Peyer's patch (tissue), 4 donors: ENCODE data around the gene PNPT1. TPM values are rescaled to one million over a fixed set of nuclear protein-coding genes. Genes with fewer than 3 reads are reported as not detected.

Source experiments
- DNase-seq, 3 donors: peaks; one replicate each; pipeline ENCODE4 v3.0.0-alpha.2; 2017 to 2019
- H3K27ac ChIP-seq, 4 donors: fragments of 200-600 bp; sonication (generic); one replicate each; pipeline ENCODE4 v1.5.1; 2016 to 2019
- H3K27me3 ChIP-seq, 2 donors: fragments of 200-600 bp; sonication (generic); one replicate each; pipeline ENCODE4 v1.5.1; 2019
- H3K36me3 ChIP-seq, 3 donors: fragments of 200-600 bp; sonication (generic); one replicate each; pipeline ENCODE4 v1.5.1; 2016 to 2019
- H3K4me1 ChIP-seq, 4 donors: fragments of 200-600 bp; sonication (generic); one replicate each; pipeline ENCODE4 v1.5.1; 2016 to 2019
- H3K4me3 ChIP-seq, 4 donors: fragments of 200-600 bp; sonication (generic); 1 replicate in 3 of 4; 2 replicates in 1 of 4; pipeline ENCODE4 v1.5.1; 2016 to 2019; ENCODE audit warnings: mild to moderate bottlenecking in 1 of 4
- H3K9me3 ChIP-seq, 4 donors: fragments of 200-600 bp; sonication (generic); one replicate each; pipeline ENCODE4 v1.5.1; 2016 to 2019; ENCODE audit warnings: mild to moderate bottlenecking in 1 of 4
- POLR2A ChIP-seq, 2 donors: fragments of 450-650 bp; IDR thresholded peaks; one replicate each; pipeline ENCODE4 v1.5.1; 2017; ENCODE audit warnings: antibody characterized with exemption in 2 of 2, mild to moderate bottlenecking in 2 of 2, moderate library complexity in 2 of 2
- total RNA-seq, 4 donors: library from RNA; depleted of rRNA; stranded (reverse); fragments of >200 nt; gene quantifications; one replicate each; pipeline ENCODE4 v1.1.0, GENCODE V29; 2016
- TF ChIP-seq, protein P1 (sequence below), 6 experiments: fragments of 450-650 bp in 4 of 6; fragments of 200-600 bp in 2 of 6; sonication (generic) in 1 of 6; IDR thresholded peaks; one replicate each; pipeline ENCODE4 v1.5.1; 2017 to 2019; ENCODE audit warnings: antibody characterized with exemption in 6 of 6, mild to moderate bottlenecking in 3 of 6, moderate library complexity in 1 of 6

PNPT1 gene
- total RNA-seq, 4 donors from 2014 or later: 8.4 to 12.4 (median 10.2) TPM

DNA sequence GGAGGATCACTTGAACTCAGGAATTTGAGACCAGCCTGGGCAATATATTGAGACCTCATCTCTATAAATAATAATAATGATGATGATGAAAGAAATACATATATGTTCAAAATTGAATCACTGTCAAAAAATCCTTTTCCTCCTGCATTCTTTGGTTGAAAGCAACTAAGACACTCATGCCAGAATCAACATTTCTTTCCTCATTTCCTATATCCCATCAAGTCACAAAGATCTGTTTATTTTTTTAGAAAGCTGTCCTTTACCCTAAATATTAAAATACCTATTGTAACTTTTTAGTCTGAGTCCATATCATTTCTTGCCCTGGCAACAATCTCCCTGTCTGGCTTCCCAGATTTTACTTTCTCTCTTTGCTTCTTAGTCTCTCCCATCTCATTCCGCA is 44.4 kb downstream of the PNPT1 start:
- no peak overlapping the region for H3K4me3 ChIP-seq
- no peaks in the 10 kb centered on the region for H3K9me3 ChIP-seq
- TF ChIP-seq, protein P1, sequence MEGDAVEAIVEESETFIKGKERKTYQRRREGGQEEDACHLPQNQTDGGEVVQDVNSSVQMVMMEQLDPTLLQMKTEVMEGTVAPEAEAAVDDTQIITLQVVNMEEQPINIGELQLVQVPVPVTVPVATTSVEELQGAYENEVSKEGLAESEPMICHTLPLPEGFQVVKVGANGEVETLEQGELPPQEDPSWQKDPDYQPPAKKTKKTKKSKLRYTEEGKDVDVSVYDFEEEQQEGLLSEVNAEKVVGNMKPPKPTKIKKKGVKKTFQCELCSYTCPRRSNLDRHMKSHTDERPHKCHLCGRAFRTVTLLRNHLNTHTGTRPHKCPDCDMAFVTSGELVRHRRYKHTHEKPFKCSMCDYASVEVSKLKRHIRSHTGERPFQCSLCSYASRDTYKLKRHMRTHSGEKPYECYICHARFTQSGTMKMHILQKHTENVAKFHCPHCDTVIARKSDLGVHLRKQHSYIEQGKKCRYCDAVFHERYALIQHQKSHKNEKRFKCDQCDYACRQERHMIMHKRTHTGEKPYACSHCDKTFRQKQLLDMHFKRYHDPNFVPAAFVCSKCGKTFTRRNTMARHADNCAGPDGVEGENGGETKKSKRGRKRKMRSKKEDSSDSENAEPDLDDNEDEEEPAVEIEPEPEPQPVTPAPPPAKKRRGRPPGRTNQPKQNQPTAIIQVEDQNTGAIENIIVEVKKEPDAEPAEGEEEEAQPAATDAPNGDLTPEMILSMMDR (IDR thresholded peaks at IDR 0.05): no peak
- TF ChIP-seq POLR2A (IDR thresholded peaks at IDR 0.05): no peak
- no peaks in the 10 kb centered on the region for H3K4me1 ChIP-seq
- H3K27me3 ChIP-seq: no peaks in the 10 kb centered on the region
- no peak overlapping the region for H3K27ac ChIP-seq
- peaks cover 0 to 23% (median 0%) of the 10 kb centered on the region in 3 donors for H3K36me3 ChIP-seq
- DNase-seq: no peak

DNA sequence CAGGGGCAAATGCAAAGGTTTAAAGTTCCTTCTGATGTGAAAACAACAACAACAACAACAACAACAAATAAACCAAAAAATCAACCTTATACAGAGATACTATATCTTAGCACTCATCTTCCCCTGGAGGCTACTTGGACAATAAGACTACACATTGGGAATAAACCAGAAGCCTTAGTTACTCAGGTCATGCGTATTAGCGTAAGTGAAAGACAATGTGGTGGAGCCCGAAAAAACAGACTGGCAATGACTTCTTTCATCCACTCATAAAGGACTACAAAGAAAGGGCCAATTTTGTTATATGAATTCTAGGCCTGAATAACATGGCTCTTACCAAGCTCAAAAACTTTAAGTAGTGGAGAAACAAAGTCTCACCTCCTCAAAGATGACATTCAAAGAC is 56.8 kb downstream of the PNPT1 start:
- no peaks in the 10 kb centered on the region for H3K9me3 ChIP-seq
- H3K36me3 ChIP-seq: peaks cover 0 to 41% (median 0%) of the 10 kb centered on the region in 3 donors
- no peaks in the 10 kb centered on the region for H3K4me1 ChIP-seq
- TF ChIP-seq, protein P1 (IDR thresholded peaks at IDR 0.05): no peak
- TF ChIP-seq POLR2A (IDR thresholded peaks at IDR 0.05): no peak
- H3K27ac ChIP-seq: no peak overlapping the region
- H3K27me3 ChIP-seq: no peaks in the 10 kb centered on the region
- DNase-seq: no peak
- no peak overlapping the region for H3K4me3 ChIP-seq

DNA sequence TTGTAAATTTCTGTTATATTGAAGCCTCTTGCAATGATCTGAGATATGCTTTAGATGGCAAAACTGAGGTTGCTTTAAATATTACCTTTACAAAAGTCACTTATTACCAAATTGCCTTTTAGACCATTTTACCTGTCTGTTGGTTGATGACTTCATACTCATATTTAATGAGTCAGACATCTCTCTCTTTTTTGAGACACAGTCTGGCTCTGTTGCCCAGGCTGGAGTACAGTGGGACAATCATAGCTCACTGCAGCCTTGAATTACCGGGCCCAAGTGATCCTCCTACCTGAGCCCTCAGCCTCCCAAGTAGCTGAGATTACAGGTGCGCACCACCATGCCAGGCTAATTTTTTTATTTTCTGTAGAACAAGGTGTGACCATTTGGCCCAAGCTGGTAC is 64.7 kb downstream of the PNPT1 start:
- H3K27ac ChIP-seq: no peak overlapping the region
- TF ChIP-seq, protein P1 (IDR thresholded peaks at IDR 0.05): no peak
- TF ChIP-seq POLR2A (IDR thresholded peaks at IDR 0.05): no peak
- H3K4me1 ChIP-seq: no peaks in the 10 kb centered on the region
- H3K4me3 ChIP-seq: no peak overlapping the region
- no peak for DNase-seq
- H3K36me3 ChIP-seq: peaks cover 0 to 7% (median 0%) of the 10 kb centered on the region in 3 donors
- no peaks in the 10 kb centered on the region for H3K27me3 ChIP-seq
- no peaks in the 10 kb centered on the region for H3K9me3 ChIP-seq

DNA sequence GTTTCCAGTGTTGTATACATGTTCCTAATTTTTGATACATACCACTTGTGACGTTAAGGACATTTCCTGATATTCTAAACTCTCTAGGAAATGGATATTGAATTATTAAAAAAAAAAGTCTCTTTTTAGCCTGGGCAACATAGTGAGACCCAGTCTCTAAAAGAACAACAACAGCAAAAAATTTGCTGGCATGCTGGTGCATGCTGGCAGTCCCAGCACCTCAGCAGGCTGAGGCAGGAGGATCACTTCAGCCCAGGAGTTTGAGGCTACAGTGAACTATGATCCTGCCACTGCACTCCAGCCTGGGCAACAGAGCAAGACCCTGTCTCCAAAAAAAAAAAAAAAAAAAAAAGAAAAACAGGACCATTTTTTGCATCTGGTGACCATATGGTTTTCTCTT is 65.7 kb downstream of the PNPT1 start:
- no peak for TF ChIP-seq POLR2A (IDR thresholded peaks at IDR 0.05)
- TF ChIP-seq, protein P1 (IDR thresholded peaks at IDR 0.05): no peak
- Histone ChIP-seq H3K27ac (no peak overlapping the region), H3K4me1 (no peaks in the 10 kb centered on the region), H3K4me3 (no peak overlapping the region), H3K36me3 (peaks cover 0 to 4% (median 0%) of the 10 kb centered on the region in 3 donors), H3K9me3 (no peaks in the 10 kb centered on the region), H3K27me3 (no peaks in the 10 kb centered on the region)
- no peak for DNase-seq

DNA sequence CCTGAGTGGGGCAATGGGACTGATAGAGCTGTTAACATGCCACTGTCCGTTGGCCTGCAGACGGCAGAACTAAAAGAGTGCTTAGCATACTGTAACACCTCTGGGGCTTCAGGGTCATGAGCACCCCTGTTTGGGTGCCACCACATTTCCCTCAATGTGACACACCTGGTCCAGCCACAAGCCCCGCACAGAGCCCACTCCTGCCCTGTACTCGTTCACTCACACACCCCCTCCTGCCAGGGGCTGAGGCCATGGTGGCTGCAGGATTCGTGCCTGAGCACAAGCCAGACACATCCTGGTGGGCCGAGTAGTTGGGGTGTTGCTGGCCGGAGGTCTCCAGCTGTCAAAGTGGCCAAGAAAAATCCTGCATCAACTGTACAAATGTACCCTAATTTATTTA is 71.8 kb downstream of the PNPT1 start:
- TF ChIP-seq POLR2A (IDR thresholded peaks at IDR 0.05): no peak
- TF ChIP-seq, protein P1 (IDR thresholded peaks at IDR 0.05): no peak
- no peak for DNase-seq
- Histone ChIP-seq H3K9me3 (no peaks in the 10 kb centered on the region), H3K4me3 (no peak overlapping the region), H3K4me1 (peaks cover 0 to 20% (median 7%) of the 10 kb centered on the region in 4 donors), H3K36me3 (peaks cover 0 to 5% (median 0%) of the 10 kb centered on the region in 3 donors), H3K27me3 (no peaks in the 10 kb centered on the region), H3K27ac (no peak overlapping the region)
